OCI-LY7 (cell line): ENCODE data around the gene VIP. TPM values are rescaled to one million over a fixed set of nuclear protein-coding genes. Genes with fewer than 3 reads are reported as not detected.

Source experiments
- BruUV-seq: library from RNA; stranded (reverse); fragments of 400-500 nt; replicated peaks from 2 replicates; lab custom pipeline; 2021; lab: Mats Ljungman, UMichigan
- CTCF ChIA-PET: fragments of 300-600 bp; sonication (Branson Sonifier 250); formaldehyde crosslinking; loops from one replicate; lab custom pipeline; 2022; ENCODE audit warnings: antibody characterized with exemption; ENCODE audit not compliant: unreplicated experiment; lab: Charles Lee
- POLR2A ChIA-PET: fragments of 300-600 bp; sonication (Branson Sonifier 250); formaldehyde crosslinking; loops from one replicate; lab custom pipeline; 2022; ENCODE audit warnings: antibody characterized with exemption; lab: Charles Lee
- DNase-seq: peaks from one replicate; pipeline ENCODE4 v3.0.0-alpha.2; 2015; ENCODE audit warnings: low spot score
- H2AFZ ChIP-seq: fragments of 200-600 bp; sonication (generic), shearing (Covaris generic); 2 replicates; pipeline ENCODE4 v1.6.1; 2014; ENCODE audit warnings: mild to moderate bottlenecking, antibody characterized with exemption, low read length, moderate library complexity
- H3K27ac ChIP-seq: fragments of 200-600 bp; sonication (generic); 2 replicates; pipeline ENCODE4 v1.5.1; 2014; ENCODE audit warnings: mixed run types, low read depth, mild to moderate bottlenecking, moderate library complexity, low read length, inconsistent platforms; ENCODE audit not compliant: poor library complexity, severe bottlenecking
- H3K36me3 ChIP-seq: fragments of 200-600 bp; sonication (generic); 2 replicates; pipeline ENCODE4 v1.6.1; 2014; ENCODE audit warnings: mild to moderate bottlenecking, antibody characterized with exemption, low read length, moderate library complexity, mixed read lengths; ENCODE audit not compliant: insufficient read depth
- H3K4me1 ChIP-seq: fragments of 200-600 bp; sonication (generic); 2 replicates; pipeline ENCODE4 v1.5.1; 2014; ENCODE audit warnings: mild to moderate bottlenecking, low read length; ENCODE audit not compliant: insufficient read depth, poor library complexity, severe bottlenecking
- H3K4me2 ChIP-seq: fragments of 200-600 bp; sonication (generic); 2 replicates; pipeline ENCODE4 v1.6.1; 2014; ENCODE audit warnings: mild to moderate bottlenecking, low read length
- H3K4me3 ChIP-seq: fragments of 200-600 bp; sonication (generic); 2 replicates; pipeline ENCODE4 v1.5.1; 2014; ENCODE audit warnings: mild to moderate bottlenecking, low read depth, low read length; ENCODE audit not compliant: poor library complexity, severe bottlenecking
- H3K79me2 ChIP-seq: fragments of 200-600 bp; sonication (generic); 2 replicates; pipeline ENCODE4 v1.6.1; 2016; ENCODE audit warnings: low read depth, mild to moderate bottlenecking, low read length, moderate library complexity, mixed read lengths; ENCODE audit not compliant: insufficient read depth
- H3K9me2 ChIP-seq: fragments of 200-600 bp; sonication (generic); 2 replicates; pipeline ENCODE4 v1.6.1; 2016; ENCODE audit warnings: mild to moderate bottlenecking, low read length, mixed read lengths; ENCODE audit not compliant: insufficient read depth
- H3K9me3 ChIP-seq: fragments of 200-600 bp; sonication (generic); 2 replicates; pipeline ENCODE4 v1.6.1; 2014; ENCODE audit warnings: mild to moderate bottlenecking, mixed run types, low read length, mixed read lengths
- H4K20me1 ChIP-seq: fragments of 200-600 bp; sonication (generic); 2 replicates; pipeline ENCODE4 v1.6.1; 2014; ENCODE audit warnings: mild to moderate bottlenecking, antibody characterized with exemption, low read length, moderate library complexity, mixed read lengths; ENCODE audit not compliant: insufficient read depth
- EZH2phosphoT487 ChIP-seq: fragments of 200-600 bp; sonication (generic); IDR thresholded peaks from 2 replicates; pipeline ENCODE4 v1.6.1; 2018; ENCODE audit warnings: low read depth, borderline replicate concordance, mild to moderate bottlenecking, mixed run types, antibody characterized with exemption, low read length, moderate library complexity, mixed read lengths
- intact Hi-C: fragments of 100-400 bp; cut with micrococcal nuclease; formaldehyde crosslinking; loops from one replicate; pipeline ENCODE4 v1.10.0; 2022; ENCODE audit not compliant: unreplicated experiment
- total RNA-seq, 2 experiments: library from RNA; depleted of rRNA in 1 of 2; stranded (reverse); fragments of >200 nt in 1 of 2; shearing (Covaris generic) in 1 of 2; gene quantifications; 2 replicates each; pipeline ENCODE4 v1.2.3, GENCODE V29; 2014 to 2022
- TF ChIP-seq, protein P1 (sequence below): fragments of 200-600 bp; sonication (generic); conservative IDR thresholded peaks from 2 replicates; pipeline ENCODE4 v1.5.1; 2014; ENCODE audit warnings: mild to moderate bottlenecking, antibody characterized with exemption, low read length, moderate library complexity, mixed read lengths

Gene VIP
- total RNA-seq, 2 experiments from 2014 or later: not detected

DNA sequence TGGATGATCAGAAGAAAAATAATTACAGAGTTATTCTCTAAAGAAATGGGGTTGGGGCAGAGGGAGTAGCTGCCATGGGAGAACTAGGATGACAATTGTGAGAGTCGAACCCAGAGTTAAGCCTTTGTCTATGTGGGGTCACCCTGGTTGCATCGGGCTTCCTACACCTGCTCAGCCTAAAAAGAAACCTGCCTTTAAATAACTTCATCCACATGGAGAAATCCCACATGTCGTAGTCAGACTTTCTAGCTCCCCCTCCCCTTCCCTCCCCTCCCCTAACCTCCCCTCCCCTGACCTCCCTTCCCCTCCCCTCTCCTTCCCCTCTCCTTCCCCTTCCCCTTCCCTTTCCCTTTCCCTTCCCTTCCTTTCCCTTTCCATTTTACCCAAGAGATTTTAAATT, 14.7 kb downstream of the VIP start:
- CTCF ChIA-PET: no interaction called here
- no TSS peak for BruUV-seq
- Histone ChIP-seq H3K4me3 (no peak overlapping the region), H2AFZ (no peak overlapping the region), H4K20me1 (no peaks in the 10 kb centered on the region), H3K9me3 (no peaks in the 10 kb centered on the region), H3K36me3 (no peaks in the 10 kb centered on the region), H3K4me2 (no peak overlapping the region), H3K27ac (no peak overlapping the region), H3K79me2 (no peaks in the 10 kb centered on the region), H3K9me2 (no peaks in the 10 kb centered on the region), H3K4me1 (no peaks in the 10 kb centered on the region)
- DNase-seq: no peak
- intact Hi-C loops: no loop called here
- TF ChIP-seq, protein P1, sequence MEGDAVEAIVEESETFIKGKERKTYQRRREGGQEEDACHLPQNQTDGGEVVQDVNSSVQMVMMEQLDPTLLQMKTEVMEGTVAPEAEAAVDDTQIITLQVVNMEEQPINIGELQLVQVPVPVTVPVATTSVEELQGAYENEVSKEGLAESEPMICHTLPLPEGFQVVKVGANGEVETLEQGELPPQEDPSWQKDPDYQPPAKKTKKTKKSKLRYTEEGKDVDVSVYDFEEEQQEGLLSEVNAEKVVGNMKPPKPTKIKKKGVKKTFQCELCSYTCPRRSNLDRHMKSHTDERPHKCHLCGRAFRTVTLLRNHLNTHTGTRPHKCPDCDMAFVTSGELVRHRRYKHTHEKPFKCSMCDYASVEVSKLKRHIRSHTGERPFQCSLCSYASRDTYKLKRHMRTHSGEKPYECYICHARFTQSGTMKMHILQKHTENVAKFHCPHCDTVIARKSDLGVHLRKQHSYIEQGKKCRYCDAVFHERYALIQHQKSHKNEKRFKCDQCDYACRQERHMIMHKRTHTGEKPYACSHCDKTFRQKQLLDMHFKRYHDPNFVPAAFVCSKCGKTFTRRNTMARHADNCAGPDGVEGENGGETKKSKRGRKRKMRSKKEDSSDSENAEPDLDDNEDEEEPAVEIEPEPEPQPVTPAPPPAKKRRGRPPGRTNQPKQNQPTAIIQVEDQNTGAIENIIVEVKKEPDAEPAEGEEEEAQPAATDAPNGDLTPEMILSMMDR: no peak
- TF ChIP-seq EZH2phosphoT487: no peak
- POLR2A ChIA-PET: no interaction called here

DNA sequence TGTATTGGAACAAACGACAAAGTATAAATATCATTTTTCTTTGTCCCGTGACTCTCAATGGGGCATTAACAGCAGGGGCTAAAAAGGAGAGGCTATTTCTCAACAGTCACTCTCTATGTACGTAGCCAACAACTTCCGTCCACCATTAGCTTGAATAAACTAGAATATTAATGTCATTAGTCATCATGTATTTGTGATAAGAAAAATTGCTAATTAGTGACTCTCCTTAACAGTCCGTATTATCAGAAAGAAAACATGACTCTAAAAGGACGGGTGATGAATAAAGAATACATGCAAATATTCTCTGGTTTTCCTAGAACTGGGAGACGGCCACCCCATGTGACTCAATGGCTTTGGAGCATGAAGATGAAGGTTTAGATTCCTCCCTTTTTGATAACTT, 18.6 kb downstream of the VIP start:
- ChIA-PET POLR2A (interaction anchor here (1.1 kb wide), 1 partner anchor 167 kb away, joined by 5 read pairs; no protein-coding TSS in a partner anchor), CTCF (no interaction called here)
- no TSS peak for BruUV-seq
- no peak for DNase-seq
- Histone ChIP-seq H3K4me2 (no peak overlapping the region), H4K20me1 (no peaks in the 10 kb centered on the region), H3K4me3 (no peak overlapping the region), H3K9me3 (no peaks in the 10 kb centered on the region), H3K4me1 (no peaks in the 10 kb centered on the region), H3K9me2 (no peaks in the 10 kb centered on the region), H3K79me2 (no peaks in the 10 kb centered on the region), H2AFZ (no peak overlapping the region), H3K27ac (no peak overlapping the region), H3K36me3 (no peaks in the 10 kb centered on the region)
- intact Hi-C loops: no loop called here
- TF ChIP-seq EZH2phosphoT487: no peak
- TF ChIP-seq, protein P1: no peak

DNA sequence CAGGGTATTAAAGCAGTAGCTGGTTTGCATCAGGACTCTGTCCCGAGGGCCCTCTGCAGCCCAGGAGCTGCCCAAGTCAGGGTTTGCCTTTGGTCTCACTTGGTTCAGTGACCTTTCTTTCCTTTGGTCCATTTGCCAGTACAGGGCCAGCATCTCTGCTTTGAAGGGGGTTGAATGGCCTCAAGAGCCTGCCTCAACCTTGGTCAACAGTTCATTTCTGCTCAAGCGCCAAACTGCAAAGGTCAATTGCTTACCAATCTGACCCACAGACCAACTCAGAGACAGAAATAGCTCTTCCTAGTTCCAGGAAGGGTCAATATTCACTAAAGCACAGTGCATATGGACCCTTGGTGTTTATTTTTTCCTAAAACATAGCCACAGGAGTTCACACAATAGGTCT, 19.4 kb downstream of the VIP start:
- no peaks in the 10 kb centered on the region for H3K79me2 ChIP-seq
- H4K20me1 ChIP-seq: no peaks in the 10 kb centered on the region
- no peaks in the 10 kb centered on the region for H3K4me1 ChIP-seq
- H3K4me2 ChIP-seq: no peak overlapping the region
- H2AFZ ChIP-seq: no peak overlapping the region
- H3K9me2 ChIP-seq: no peaks in the 10 kb centered on the region
- H3K9me3 ChIP-seq: no peaks in the 10 kb centered on the region
- no peak overlapping the region for H3K27ac ChIP-seq
- ChIA-PET POLR2A (interaction anchor here (0.8 to 1.3 kb wide), 2 partner anchors 11 to 19 kb away, joined by 3 to 6 read pairs; no protein-coding TSS in a partner anchor), CTCF (interaction anchor here (0.6 kb wide), 1 partner anchor 549 kb away, joined by 4 read pairs; no protein-coding TSS in a partner anchor)
- no peak for DNase-seq
- intact Hi-C loops: no loop called here
- no peak overlapping the region for H3K4me3 ChIP-seq
- TF ChIP-seq, protein P1: no peak
- no peak for TF ChIP-seq EZH2phosphoT487
- H3K36me3 ChIP-seq: no peaks in the 10 kb centered on the region
- BruUV-seq: no TSS peak
